Spinal cord (tissue), 10 donors: ENCODE results near the gene ATP5PD. TPM values are rescaled to one million over a fixed set of nuclear protein-coding genes. Genes with fewer than 3 reads are reported as not detected.
"Not testable (repeated sequence)": the region's sequence is repeated elsewhere in the genome, so short reads cannot be mapped to it uniquely, and the experiment has no call there.

Experiments used
- DNase-seq, 6 donors: peaks; one replicate each; pipeline versions ENCODE4 v3.0.0 to v3.0.0-alpha.2; 2013 to 2015; ENCODE audit warnings: low spot score in 6 of 6, low read depth in 4 of 6
- H3K27ac ChIP-seq: one replicate; pipeline ENCODE4 v1.5.1; 2013; ENCODE audit warnings: low read depth, low read length, control low read depth
- H3K27me3 ChIP-seq: one replicate; pipeline ENCODE4 v1.6.1; 2013; ENCODE audit warnings: low read length; ENCODE audit not compliant: control insufficient read depth, insufficient read depth
- H3K36me3 ChIP-seq: one replicate; pipeline ENCODE4 v1.6.1; 2013; ENCODE audit warnings: low read length; ENCODE audit not compliant: control insufficient read depth, insufficient read depth
- H3K4me1 ChIP-seq: one replicate; pipeline ENCODE4 v1.6.1; 2013; ENCODE audit warnings: low read length; ENCODE audit not compliant: control insufficient read depth, insufficient read depth
- H3K4me3 ChIP-seq: one replicate; pipeline ENCODE4 v1.5.1; 2013; ENCODE audit warnings: low read depth, low read length, control low read depth
- H3K9me3 ChIP-seq: one replicate; pipeline ENCODE4 v1.6.1; 2013; ENCODE audit warnings: low read length; ENCODE audit not compliant: control insufficient read depth, insufficient read depth
- WGBS: methylation state at CpG from one replicate; pipeline ENCODE4 v1.1.5; 2013; ENCODE audit warnings: missing lambda C conversion rate; ENCODE audit not compliant: insufficient coverage; 5-methylcytosine and 5-hydroxymethylcytosine counted together
- polyA plus RNA-seq, 2 donors: library from polyadenylated mRNA; unstranded; fragments of 120-200 nt; gene quantifications; one replicate each; pipeline ENCODE4 v1.2.1, GENCODE V29; 2013; ENCODE audit not compliant: insufficient read length in 2 of 2
- total RNA-seq, 2 donors: library from RNA; depleted of rRNA in 1 of 2; stranded (reverse); fragments of 120-200 nt in 1 of 2; fragments of >200 nt in 1 of 2; gene quantifications; one replicate each; pipeline versions ENCODE4 v1.2.3 to v1.2.4, GENCODE V29; 2013 to 2014
- donor health status: healthy.

ATP5PD gene
- total and polyA plus RNA-seq, 4 donors: 145 to 326 (median 304) TPM

GRCh38 chr17:75077496-75078283, 30.9 kb upstream of the ATP5PD start:
- Histone ChIP-seq H3K27ac (no peak overlapping the region), H3K4me3 (peak overlapping the region; percentile 42), H3K36me3 (no peaks in the 10 kb centered on the region), H3K27me3 (no peaks in the 10 kb centered on the region), H3K4me1 (peaks cover 45% of the 10 kb centered on the region), H3K9me3 (no peaks in the 10 kb centered on the region)
- peak in 2 of 6 donors; percentile 74 to 79 for DNase-seq
- 5% methylated on average over 49 of the region's 53 CpGs for WGBS

GRCh38 chr17:75077072-75077495, 30.3 kb upstream of the ATP5PD start:
- Histone ChIP-seq H3K4me1 (peaks cover 45% of the 10 kb centered on the region), H3K27ac (no peak overlapping the region), H3K9me3 (no peaks in the 10 kb centered on the region), H3K27me3 (no peaks in the 10 kb centered on the region), H3K4me3 (peak overlapping the region; percentile 42), H3K36me3 (no peaks in the 10 kb centered on the region)
- 15% methylated on average over 29 of the region's 30 CpGs for WGBS
- DNase-seq: no peak

- no peaks in the 10 kb centered on the region for H3K9me3 ChIP-seq
- no peak for DNase-seq
- WGBS: 91% methylated on average over 3 of the region's 4 CpGs
- H3K27me3 ChIP-seq: no peaks in the 10 kb centered on the region
- H3K27ac ChIP-seq: no peak overlapping the region
- H3K4me3 ChIP-seq: no peak overlapping the region
- H3K36me3 ChIP-seq: no peaks in the 10 kb centered on the region
- H3K4me1 ChIP-seq: peaks cover 45% of the 10 kb centered on the region
Measured at GRCh38 chr17:75075597-75076336, 29.0 kb upstream of the ATP5PD start.

- H3K36me3 ChIP-seq: no peaks in the 10 kb centered on the region
- no peak overlapping the region for H3K27ac ChIP-seq
- H3K27me3 ChIP-seq: no peaks in the 10 kb centered on the region
Measured at GRCh38 chr17:75074532-75074931, 27.8 kb upstream of the ATP5PD start.

GRCh38 chr17:75073618-75074047, 26.9 kb upstream of the ATP5PD start:
- no peaks in the 10 kb centered on the region for H3K27me3 ChIP-seq
- no peaks in the 10 kb centered on the region for H3K36me3 ChIP-seq
- H3K9me3 ChIP-seq: no peaks in the 10 kb centered on the region
- WGBS: 52% methylated on average over 4 of the region's 5 CpGs
- H3K4me1 ChIP-seq: peaks cover 33% of the 10 kb centered on the region
- DNase-seq: peak in 1 of 6 donors; percentile 14
- no peak overlapping the region for H3K27ac ChIP-seq
- no peak overlapping the region for H3K4me3 ChIP-seq

More at GRCh38 chr17:75074532-75074931, 27.8 kb upstream of the ATP5PD start:
- H3K9me3 ChIP-seq: no peaks in the 10 kb centered on the region
- no peak overlapping the region for H3K4me3 ChIP-seq
- peaks cover 42% of the 10 kb centered on the region for H3K4me1 ChIP-seq
- no peak for DNase-seq
- WGBS: 77% methylated on average over 9 of the region's 14 CpGs

- not testable (repeated sequence) for H3K4me3 ChIP-seq, H3K27ac ChIP-seq, H3K27me3 ChIP-seq, DNase-seq, H3K36me3 ChIP-seq, H3K9me3 ChIP-seq
- WGBS: 89% methylated on average over 3 of the region's 5 CpGs
- H3K4me1 ChIP-seq: peaks cover 27% of the 10 kb centered on the region
Measured at GRCh38 chr17:75072909-75073308, 26.1 kb upstream of the ATP5PD start.

- not testable (repeated sequence) for H3K4me3 ChIP-seq, H3K9me3 ChIP-seq, H3K36me3 ChIP-seq, DNase-seq, H3K27me3 ChIP-seq, H3K27ac ChIP-seq
- 88% methylated on average over 4 of the region's 8 CpGs for WGBS
- peaks cover 16% of the 10 kb centered on the region for H3K4me1 ChIP-seq
Measured at GRCh38 chr17:75071478-75072271, 24.9 kb upstream of the ATP5PD start.

GRCh38 chr17:75069783-75070182, 23.0 kb upstream of the ATP5PD start:
- Histone ChIP-seq H3K4me3 (no peak overlapping the region), H3K9me3 (no peaks in the 10 kb centered on the region), H3K27me3 (no peaks in the 10 kb centered on the region), H3K27ac (no peak overlapping the region), H3K4me1 (peaks cover 7% of the 10 kb centered on the region), H3K36me3 (peaks cover 9% of the 10 kb centered on the region)
- 87% methylated on average over 2 of the region's 2 CpGs for WGBS
- DNase-seq: peak in 1 of 6 donors; percentile 70

GRCh38 chr17:75068750-75069149, 22.0 kb upstream of the ATP5PD start:
- DNase-seq: no peak
- peaks cover 4% of the 10 kb centered on the region for H3K4me1 ChIP-seq
- H3K9me3 ChIP-seq: no peaks in the 10 kb centered on the region
- no peak overlapping the region for H3K4me3 ChIP-seq
- H3K27ac ChIP-seq: no peak overlapping the region
- 93% methylated on average over 2 of the region's 8 CpGs for WGBS
- H3K27me3 ChIP-seq: no peaks in the 10 kb centered on the region
- peaks cover 19% of the 10 kb centered on the region for H3K36me3 ChIP-seq
